Endothelial cell of umbilical vein (primary cell): ENCODE data around the gene ARHGEF35.
"Not testable (repeated sequence)": the region's sequence is repeated elsewhere in the genome, so short reads cannot be mapped to it uniquely, and the experiment has no call there.

Experiments used
- EZH2 ChIP-seq: IDR thresholded peaks from 2 replicates; pipeline ENCODE4 v1.6.1; 2012; ENCODE audit warnings: borderline replicate concordance, low read depth, mild to moderate bottlenecking, moderate library complexity, low read length, inconsistent platforms; ENCODE audit not compliant: severe bottlenecking
- FOS ChIP-seq: IDR thresholded peaks from 2 replicates; pipeline ENCODE4 v1.6.1; 2011; ENCODE audit warnings: mild to moderate bottlenecking, low read length, moderate library complexity, borderline replicate concordance; ENCODE audit not compliant: insufficient read depth
- MAX ChIP-seq: IDR thresholded peaks from 2 replicates; pipeline ENCODE4 v1.6.1; 2011; ENCODE audit not compliant: insufficient read depth, insufficient read length
- POLR2A ChIP-seq: IDR thresholded peaks from 2 replicates; pipeline ENCODE4 v1.6.1; 2012; ENCODE audit warnings: low read depth, mild to moderate bottlenecking, control low read depth, low read length
- POLR2AphosphoS5 ChIP-seq: IDR thresholded peaks from 2 replicates; pipeline ENCODE4 v1.6.1; 2012; ENCODE audit warnings: low read depth, mild to moderate bottlenecking, control low read depth, low read length, moderate library complexity; ENCODE audit not compliant: insufficient read depth
- TF ChIP-seq, protein P1 (sequence below), 2 donors: IDR thresholded peaks; 1 replicate in 1 of 2; 2 replicates in 1 of 2; pipeline ENCODE4 v1.5.1; 2011; ENCODE audit warnings: low read length in 2 of 2, mild to moderate bottlenecking in 2 of 2, moderate library complexity in 2 of 2, control low read depth in 1 of 2, inconsistent platforms in 1 of 2, low read depth in 1 of 2; ENCODE audit not compliant: insufficient read depth in 1 of 2; ENCODE audit errors: extremely low read depth in 1 of 2

DNA sequence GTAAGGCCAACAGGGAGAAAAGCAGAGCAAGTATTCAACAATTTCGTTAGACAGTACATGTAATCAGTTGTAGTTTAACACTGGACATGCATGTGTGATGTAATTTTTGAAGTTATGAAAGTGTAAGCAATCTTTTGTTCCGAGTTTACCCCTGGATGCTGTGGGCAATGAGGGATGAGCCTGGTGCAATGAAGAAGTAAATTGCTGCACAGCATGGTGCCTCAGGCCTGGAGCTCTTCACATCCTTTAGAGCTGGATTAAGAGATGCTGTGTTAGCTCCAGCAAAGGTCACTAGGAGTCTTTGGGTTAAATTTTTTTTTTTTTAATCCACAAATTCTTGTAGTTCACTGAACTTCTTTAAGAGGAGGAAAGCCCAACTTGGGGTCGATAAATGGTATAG is 7.5 kb upstream of the ARHGEF35 start:
- TF ChIP-seq EZH2, POLR2AphosphoS5, MAX, POLR2A, FOS: not testable (repeated sequence)
- TF ChIP-seq, protein P1, sequence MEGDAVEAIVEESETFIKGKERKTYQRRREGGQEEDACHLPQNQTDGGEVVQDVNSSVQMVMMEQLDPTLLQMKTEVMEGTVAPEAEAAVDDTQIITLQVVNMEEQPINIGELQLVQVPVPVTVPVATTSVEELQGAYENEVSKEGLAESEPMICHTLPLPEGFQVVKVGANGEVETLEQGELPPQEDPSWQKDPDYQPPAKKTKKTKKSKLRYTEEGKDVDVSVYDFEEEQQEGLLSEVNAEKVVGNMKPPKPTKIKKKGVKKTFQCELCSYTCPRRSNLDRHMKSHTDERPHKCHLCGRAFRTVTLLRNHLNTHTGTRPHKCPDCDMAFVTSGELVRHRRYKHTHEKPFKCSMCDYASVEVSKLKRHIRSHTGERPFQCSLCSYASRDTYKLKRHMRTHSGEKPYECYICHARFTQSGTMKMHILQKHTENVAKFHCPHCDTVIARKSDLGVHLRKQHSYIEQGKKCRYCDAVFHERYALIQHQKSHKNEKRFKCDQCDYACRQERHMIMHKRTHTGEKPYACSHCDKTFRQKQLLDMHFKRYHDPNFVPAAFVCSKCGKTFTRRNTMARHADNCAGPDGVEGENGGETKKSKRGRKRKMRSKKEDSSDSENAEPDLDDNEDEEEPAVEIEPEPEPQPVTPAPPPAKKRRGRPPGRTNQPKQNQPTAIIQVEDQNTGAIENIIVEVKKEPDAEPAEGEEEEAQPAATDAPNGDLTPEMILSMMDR (IDR thresholded peaks at IDR 0.05; ENCODE audit: extremely low read depth in 1 of 2, insufficient read depth in 1 of 2, low read depth in 1 of 2, low read length in 2 of 2) = not testable (repeated sequence)
